LNCAP (cell line): ENCODE measurements around the gene ENDOG.

Source experiments
- TF ChIP-seq, protein P1 (sequence below): fragments of 450-650 bp; IDR thresholded peaks from 2 replicates; pipeline ENCODE4 v1.5.1; 2017; ENCODE audit warnings: mild to moderate bottlenecking

The ENDOG gene

DNA sequence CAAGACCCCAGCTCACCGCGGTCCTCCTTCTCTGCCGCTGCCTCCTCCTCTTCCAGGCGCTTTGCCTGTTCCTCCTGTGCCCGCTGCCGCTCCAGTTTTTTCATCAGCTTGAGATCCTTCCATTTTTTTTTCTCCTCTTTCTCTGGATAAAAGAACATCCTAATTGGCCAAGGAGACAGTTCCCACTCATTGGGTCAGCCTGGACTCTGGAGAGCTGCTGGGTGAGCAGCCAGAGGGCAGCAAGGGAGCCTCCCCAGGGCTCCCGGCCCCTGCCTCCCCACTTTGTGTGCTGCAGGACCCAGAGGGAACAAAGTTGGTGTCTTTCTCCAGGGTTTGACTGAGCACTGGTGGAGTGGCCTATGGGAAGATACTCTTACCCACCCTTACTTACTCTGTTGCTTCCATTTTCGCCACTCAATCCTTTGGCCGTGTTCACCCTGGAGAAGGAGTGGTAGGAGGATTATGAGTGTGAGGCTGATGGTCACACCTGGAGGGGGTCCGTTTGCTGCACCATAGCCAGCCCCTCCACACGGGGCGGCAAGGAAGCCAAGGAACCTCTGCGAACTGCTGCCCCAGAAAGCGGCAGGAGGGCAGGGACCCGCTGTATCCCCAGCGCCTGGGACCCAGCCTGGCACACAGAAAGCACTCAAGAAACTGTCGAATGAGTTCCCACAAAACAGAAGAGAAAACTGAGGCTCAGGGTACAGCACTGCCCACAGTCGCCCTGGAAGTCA lies 10.6 kb downstream of the ENDOG start:
- TF ChIP-seq, protein P1, sequence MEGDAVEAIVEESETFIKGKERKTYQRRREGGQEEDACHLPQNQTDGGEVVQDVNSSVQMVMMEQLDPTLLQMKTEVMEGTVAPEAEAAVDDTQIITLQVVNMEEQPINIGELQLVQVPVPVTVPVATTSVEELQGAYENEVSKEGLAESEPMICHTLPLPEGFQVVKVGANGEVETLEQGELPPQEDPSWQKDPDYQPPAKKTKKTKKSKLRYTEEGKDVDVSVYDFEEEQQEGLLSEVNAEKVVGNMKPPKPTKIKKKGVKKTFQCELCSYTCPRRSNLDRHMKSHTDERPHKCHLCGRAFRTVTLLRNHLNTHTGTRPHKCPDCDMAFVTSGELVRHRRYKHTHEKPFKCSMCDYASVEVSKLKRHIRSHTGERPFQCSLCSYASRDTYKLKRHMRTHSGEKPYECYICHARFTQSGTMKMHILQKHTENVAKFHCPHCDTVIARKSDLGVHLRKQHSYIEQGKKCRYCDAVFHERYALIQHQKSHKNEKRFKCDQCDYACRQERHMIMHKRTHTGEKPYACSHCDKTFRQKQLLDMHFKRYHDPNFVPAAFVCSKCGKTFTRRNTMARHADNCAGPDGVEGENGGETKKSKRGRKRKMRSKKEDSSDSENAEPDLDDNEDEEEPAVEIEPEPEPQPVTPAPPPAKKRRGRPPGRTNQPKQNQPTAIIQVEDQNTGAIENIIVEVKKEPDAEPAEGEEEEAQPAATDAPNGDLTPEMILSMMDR: no peak

DNA sequence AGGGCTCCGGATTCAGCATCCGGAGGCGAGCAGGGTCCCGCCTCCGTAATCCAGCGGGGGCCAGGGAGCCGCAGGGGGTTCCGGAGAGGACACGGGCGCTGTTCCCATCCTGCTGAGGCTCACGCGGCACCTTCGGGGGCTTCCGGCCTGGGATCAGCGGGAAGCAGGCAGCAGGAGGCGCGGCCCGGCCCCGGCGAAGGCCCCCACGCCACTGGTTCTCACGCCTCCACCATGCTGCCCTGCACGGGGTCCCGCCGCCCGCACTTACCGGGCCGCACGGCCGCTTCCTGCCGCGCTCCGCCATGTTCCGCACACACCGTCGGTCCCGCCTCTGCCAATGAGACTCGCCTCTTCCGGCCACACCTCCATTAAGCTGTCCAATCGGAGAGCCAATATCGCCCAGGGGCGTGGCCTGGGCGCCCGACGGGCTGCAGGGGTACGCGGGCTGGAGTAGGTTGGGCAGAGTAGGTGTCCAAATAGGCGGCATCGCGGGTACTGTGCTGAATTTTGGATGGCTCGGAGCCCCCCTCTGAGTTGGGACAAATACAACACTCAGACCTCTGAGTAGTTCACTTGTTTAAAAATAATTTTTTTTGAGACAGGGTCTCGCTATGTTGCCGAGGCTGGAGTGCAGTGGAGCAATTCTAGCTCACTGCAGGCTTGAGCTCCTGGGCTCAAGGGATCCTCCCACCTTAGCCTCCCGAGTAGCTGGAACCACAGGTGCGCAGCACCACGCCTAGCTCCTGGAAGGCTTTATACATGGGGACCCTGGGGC lies 11.4 kb downstream of the ENDOG start, which contains the start of gene SPOUT1:
SPOUT1 (minus strand) TSS at position 318 of the 775 bp plus-strand sequence; CDS start at position 304, 14 bp downstream.
- TF ChIP-seq, protein P1: no peak

DNA sequence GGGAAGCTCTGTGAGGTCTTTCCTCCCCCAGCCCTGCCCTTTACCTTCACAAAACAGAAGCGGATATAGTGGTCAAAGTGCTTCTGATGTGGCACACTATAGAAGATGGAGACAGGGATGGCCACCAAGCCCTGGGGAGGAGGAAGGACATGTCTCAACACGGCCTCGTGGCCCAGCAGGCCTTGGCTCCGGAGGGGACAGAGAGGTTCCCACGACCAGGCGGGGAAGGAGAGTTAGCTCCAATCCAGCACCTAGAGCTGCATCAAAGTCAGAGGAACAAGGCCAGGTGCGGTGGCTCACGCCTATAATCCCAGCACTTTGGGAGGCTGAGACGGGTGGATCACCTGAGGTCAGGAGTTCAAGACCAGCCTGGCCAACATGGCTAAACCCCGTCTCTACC lies 15.4 kb downstream of the ENDOG start:
- TF ChIP-seq, protein P1: no peak

DNA sequence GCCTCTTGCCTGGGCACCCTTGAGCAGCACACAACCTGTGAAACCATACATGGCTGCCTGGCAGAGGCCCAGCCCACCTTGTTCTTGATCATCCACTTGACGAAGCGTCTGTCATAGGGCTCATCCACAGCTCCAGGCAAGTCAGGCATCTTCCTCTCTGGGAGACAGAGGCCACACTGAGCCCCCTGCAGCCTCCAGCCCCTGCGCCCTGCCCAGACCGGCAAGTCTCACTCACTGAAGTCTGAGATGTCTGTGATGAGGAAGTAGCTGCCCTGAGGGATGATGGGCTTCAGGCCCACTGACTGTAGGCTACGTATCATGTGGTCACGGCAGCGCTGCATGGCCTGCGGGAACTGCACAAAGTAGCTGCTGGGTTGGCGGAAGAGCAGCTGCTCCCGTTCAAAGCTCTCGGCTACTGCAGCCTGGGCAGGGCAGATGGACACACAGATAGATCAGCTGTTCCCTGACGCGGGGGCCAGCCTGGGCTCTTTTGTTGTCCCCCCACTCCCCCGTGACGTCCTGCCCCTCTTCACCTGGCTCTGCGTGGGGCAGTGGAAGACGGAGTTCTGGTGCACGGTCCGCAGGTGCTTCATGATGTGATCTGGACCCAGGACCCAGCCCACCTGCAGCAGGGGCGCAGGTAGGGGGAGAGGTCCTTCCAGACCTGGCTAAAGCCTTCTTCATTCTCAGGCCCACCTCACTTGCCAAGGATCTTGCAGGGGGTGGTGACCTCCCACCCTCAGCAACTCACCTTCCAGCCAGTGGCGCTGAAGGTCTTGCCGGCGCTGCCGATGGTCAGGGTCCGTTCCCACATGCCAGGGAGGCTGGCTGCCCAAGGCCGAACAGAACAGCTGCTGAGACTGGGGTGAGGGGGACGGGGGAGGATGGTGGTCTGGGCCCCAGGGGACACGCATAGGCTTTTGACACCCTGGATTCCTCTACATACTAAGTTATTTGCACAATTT lies 17.2 kb downstream of the ENDOG start:
- TF ChIP-seq, protein P1: no peak

- TF ChIP-seq, protein P1: no peak
These were observed 18.3 kb downstream of the ENDOG start for GRCh38 chr9:128836509-128837145.

- TF ChIP-seq, protein P1: no peak
These were observed 20.0 kb downstream of the ENDOG start for GRCh38 chr9:128838338-128838737.

- TF ChIP-seq, protein P1: no peak
These were observed 22.2 kb downstream of the ENDOG start for GRCh38 chr9:128840524-128840923.
